ENCODE measurements around the gene ALKBH5. TPM values are rescaled to one million over a fixed set of nuclear protein-coding genes. Genes with fewer than 3 reads are reported as not detected.

ALKBH5 gene
- total and polyA plus RNA-seq, 2 of the 8 experiments (the other 6 are each of a cell fraction or from before 2014, with no cell fraction given), result 63.7 to 86.4 TPM

- Histone ChIP-seq H2BK5ac (ENCODE audit: low read depth, low read length) (no peak overlapping the region), H3K18ac (ENCODE audit: extremely low read depth, low read length) (no peak overlapping the region), H2BK15ac (ENCODE audit: low read length) (no peak overlapping the region), H2BK12ac (ENCODE audit: low read depth, low read length) (no peak overlapping the region), H3K27ac (ENCODE audit: low read depth, low read length) (no peak overlapping the region), H3K79me1 (ENCODE audit: low read depth, low read length) (peaks cover 30% of the 10 kb centered on the region), H4K91ac (replicated peaks; ENCODE audit: insufficient read length, low read length) (no peak overlapping the region), H3K79me2 (ENCODE audit: control insufficient read depth in 1 of 2, insufficient read depth in 2 of 2, low read length in 2 of 2) (peaks cover 8 to 76% of the 10 kb centered on the region in 2 experiments; a peak in 3 of 4 replicates), H4K8ac (ENCODE audit: extremely low read depth, insufficient read depth, low read length) (no peak overlapping the region), H2BK20ac (ENCODE audit: low read length) (no peak overlapping the region), H3K14ac (ENCODE audit: insufficient read length) (no peak overlapping the region), H2AK5ac (ENCODE audit: low read depth, low read length) (no peak overlapping the region), H3K27me3 (replicated peaks in 1 of 4; ENCODE audit: control insufficient read depth in 3 of 4, extremely low read depth in 1 of 4, insufficient read depth in 3 of 4, low read length in 3 of 4) (no peaks in the 10 kb centered on the region), H3K23me2 (ENCODE audit: low read depth, low read length) (no peaks in the 10 kb centered on the region), H2BK120ac (replicated peaks; ENCODE audit: low read depth, low read length) (no peak overlapping the region), H3K9ac (replicated peaks in 1 of 4; ENCODE audit: extremely low read depth in 1 of 4, low read depth in 3 of 4, low read length in 3 of 4) (no peak overlapping the region), H3K23ac (ENCODE audit: insufficient read length) (no peak overlapping the region), H3K9me3 (ENCODE audit: insufficient read depth in 2 of 2, low read depth in 1 of 2, low read length in 1 of 2) (no peaks in the 10 kb centered on the region), H3K4me1 (replicated peaks in 1 of 4; ENCODE audit: control insufficient read depth in 3 of 4, insufficient read depth in 4 of 4, low read length in 3 of 4) (peaks cover 0 to 4% (median 1%) of the 10 kb centered on the region in 4 experiments; a peak in 3 of 7 replicates), H4K20me1 (replicated peaks in 1 of 2; ENCODE audit: control insufficient read depth in 1 of 2, insufficient read depth in 2 of 2, low read length in 2 of 2) (peaks cover 20 to 40% of the 10 kb centered on the region in 2 experiments), H4K5ac (ENCODE audit: insufficient read length, low read depth, low read length) (no peak overlapping the region), H2AFZ (ENCODE audit: low read length) (no peak overlapping the region), H3K36me3 (ENCODE audit: control insufficient read depth in 2 of 4, insufficient read depth in 4 of 4, low read length in 3 of 4) (peaks cover 11 to 39% (median 28%) of the 10 kb centered on the region in 4 experiments; a peak in 7 of 8 replicates), H3K4me3 (ENCODE audit: extremely low read depth in 1 of 4, insufficient read depth in 2 of 4, low read depth in 3 of 4, low read length in 4 of 4) (no peak overlapping the region), H3K4me2 (ENCODE audit: insufficient read depth in 1 of 2, low read depth in 2 of 2, low read length in 2 of 2) (no peak overlapping the region), H3K56ac (replicated peaks; ENCODE audit: insufficient read length, low read depth, low read length) (no peak overlapping the region), H3K4ac (replicated peaks; ENCODE audit: insufficient read length, low read depth, low read length) (no peak overlapping the region)
- DNase-seq (ENCODE audit: low read depth in 1 of 2, low spot score in 2 of 2), result no peak
- POLR2A ChIA-PET (ENCODE audit: partially characterized antibody), result interaction anchor here (0.9 to 4.4 kb wide), 3 partner anchors 13 to 124 kb away, joined by 3 to 34 read pairs (median 4); partner anchors contain the start of genes ALKBH5 and MIEF2
- CTCF ChIA-PET (ENCODE audit: partially characterized antibody), result interaction anchor here (0.6 to 9.0 kb wide), 10 partner anchors 7 to 927 kb away, joined by 3 to 99 read pairs (median 4); no protein-coding TSS in a partner anchor
- FAIRE-seq, result no peak
- 92% methylated on average over 3 of the region's 3 CpGs; no CpG with 5 or more reads in 1 of the 2 experiments for WGBS, 2 experiments (ENCODE audit: extremely low coverage in 1 of 2, insufficient coverage in 1 of 2, insufficient read length in 1 of 2, insufficient replicate concordance in 2 of 2, low coverage in 1 of 2, low lambda C conversion rate in 2 of 2, missing lambda C conversion rate in 1 of 2)
- TF ChIP-seq CBX8 (IDR thresholded peaks at IDR 0.05; ENCODE audit: borderline replicate concordance, low read depth, low read length) (no peak), EP300 (IDR thresholded peaks at IDR 0.05; ENCODE audit: borderline replicate concordance in 1 of 2, low read depth in 2 of 2, low read length in 2 of 2) (no peak), BCL11A (IDR thresholded peaks at IDR 0.05; ENCODE audit: low read depth in 2 of 2, low read length in 2 of 2) (no peak), POLR2AphosphoS5 (IDR thresholded peaks at IDR 0.05; ENCODE audit: low read depth, low read length) (no peak), BRCA1 (IDR thresholded peaks at IDR 0.05; ENCODE audit: low read depth, low read length) (no peak), CREB1 (IDR thresholded peaks at IDR 0.05) (no peak), CHD1 (IDR thresholded peaks at IDR 0.05; ENCODE audit: low read depth, low read length) (no peak), SIX5 (IDR thresholded peaks at IDR 0.05; ENCODE audit: low read depth, low read length) (no peak), SRF (IDR thresholded peaks at IDR 0.05; ENCODE audit: low read depth, low read length) (no peak), GABPA (IDR thresholded peaks at IDR 0.05; ENCODE audit: borderline replicate concordance, insufficient read depth, low read length) (no peak), SP2 (IDR thresholded peaks at IDR 0.05; ENCODE audit: low read length) (no peak), TAF1 (IDR thresholded peaks at IDR 0.05; ENCODE audit: low read depth, low read length) (no peak), KDM5A (IDR thresholded peaks at IDR 0.05; ENCODE audit: low read length) (no peak)
- TF ChIP-seq, protein P1, sequence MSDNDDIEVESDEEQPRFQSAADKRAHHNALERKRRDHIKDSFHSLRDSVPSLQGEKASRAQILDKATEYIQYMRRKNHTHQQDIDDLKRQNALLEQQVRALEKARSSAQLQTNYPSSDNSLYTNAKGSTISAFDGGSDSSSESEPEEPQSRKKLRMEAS (IDR thresholded peaks at IDR 0.05), result no peak
Measured at GRCh38 chr17:18197535-18198194, 14.0 kb downstream of the ALKBH5 start.
